C4-2B (cell line): ENCODE data around the gene EIF4A3.

ENCODE experiments used
- H3K27ac ChIP-seq: fragments of 450-650 bp; 2 replicates; pipeline ENCODE4 v1.5.1; 2017
- ZFX ChIP-seq: fragments of 450-650 bp; IDR thresholded peaks from 2 replicates; pipeline ENCODE4 v1.6.1; 2017
- TF ChIP-seq, protein P1 (sequence below): fragments of 450-650 bp; conservative IDR thresholded peaks from 2 replicates; pipeline ENCODE4 v1.5.1; 2017; ENCODE audit warnings: mild to moderate bottlenecking

EIF4A3 gene

GRCh38 chr17:80123791-80124190, 23.1 kb downstream of the EIF4A3 start:
- H3K27ac ChIP-seq: peak overlapping the region; percentile 26

DNA sequence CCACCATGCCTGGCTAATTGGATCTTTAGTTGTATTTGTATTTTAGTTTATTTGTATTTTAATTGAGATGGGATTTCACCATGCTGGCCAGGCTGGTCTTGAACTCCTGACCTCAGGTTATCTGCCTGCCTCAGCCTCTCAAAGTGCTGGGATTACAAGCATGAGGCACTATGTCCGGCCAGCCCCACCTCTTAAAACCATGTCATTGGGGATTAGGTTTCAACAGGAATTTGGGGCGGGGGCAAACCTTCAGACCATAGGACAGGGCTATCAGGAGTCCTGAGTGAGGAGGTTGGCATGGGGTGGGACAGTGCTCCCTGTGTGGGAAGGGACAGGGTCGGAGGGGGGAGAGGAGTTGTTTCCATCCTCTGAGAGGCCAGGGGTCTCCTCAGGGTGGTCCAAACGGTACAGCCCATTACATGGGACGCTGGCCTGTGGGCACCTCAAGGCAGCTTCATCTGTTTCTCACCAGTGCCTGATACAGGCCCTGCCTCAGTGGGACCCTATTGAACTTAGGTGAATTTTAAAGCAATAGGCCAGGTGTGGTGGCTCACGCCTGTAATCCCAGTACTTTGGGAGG, 23.9 kb downstream of the EIF4A3 start:
- no peak overlapping the region for H3K27ac ChIP-seq
- TF ChIP-seq ZFX: no peak
- TF ChIP-seq, protein P1, sequence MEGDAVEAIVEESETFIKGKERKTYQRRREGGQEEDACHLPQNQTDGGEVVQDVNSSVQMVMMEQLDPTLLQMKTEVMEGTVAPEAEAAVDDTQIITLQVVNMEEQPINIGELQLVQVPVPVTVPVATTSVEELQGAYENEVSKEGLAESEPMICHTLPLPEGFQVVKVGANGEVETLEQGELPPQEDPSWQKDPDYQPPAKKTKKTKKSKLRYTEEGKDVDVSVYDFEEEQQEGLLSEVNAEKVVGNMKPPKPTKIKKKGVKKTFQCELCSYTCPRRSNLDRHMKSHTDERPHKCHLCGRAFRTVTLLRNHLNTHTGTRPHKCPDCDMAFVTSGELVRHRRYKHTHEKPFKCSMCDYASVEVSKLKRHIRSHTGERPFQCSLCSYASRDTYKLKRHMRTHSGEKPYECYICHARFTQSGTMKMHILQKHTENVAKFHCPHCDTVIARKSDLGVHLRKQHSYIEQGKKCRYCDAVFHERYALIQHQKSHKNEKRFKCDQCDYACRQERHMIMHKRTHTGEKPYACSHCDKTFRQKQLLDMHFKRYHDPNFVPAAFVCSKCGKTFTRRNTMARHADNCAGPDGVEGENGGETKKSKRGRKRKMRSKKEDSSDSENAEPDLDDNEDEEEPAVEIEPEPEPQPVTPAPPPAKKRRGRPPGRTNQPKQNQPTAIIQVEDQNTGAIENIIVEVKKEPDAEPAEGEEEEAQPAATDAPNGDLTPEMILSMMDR: no peak

More at GRCh38 chr17:80123791-80124190, 23.1 kb downstream of the EIF4A3 start:
- no peak for TF ChIP-seq ZFX
- TF ChIP-seq, protein P1: no peak

DNA sequence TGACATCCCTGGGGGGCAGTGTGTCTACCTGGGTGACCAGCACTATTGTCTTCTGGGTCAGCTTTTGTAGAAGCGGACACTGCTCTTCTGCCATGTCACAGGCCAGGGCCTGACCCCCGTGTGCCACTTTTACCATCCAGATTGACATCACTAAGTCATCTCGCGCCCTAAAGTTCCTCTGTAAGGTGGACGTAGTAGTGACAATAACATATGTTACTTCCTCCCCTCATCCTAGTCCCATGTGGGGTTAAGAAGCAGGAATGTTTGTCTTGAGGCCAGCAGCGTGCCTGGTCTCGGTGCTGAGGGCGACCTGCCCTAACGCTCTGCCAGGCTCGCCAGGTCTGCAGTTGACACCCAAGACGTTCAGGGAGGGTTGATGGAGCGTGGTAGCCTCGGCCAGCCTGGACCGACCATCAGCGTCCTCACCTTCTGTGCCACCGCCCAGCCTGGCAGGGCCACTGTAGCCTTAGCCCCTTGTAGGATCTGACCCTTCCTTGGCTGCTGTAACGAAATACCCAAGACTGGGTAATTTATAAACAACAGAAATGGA, 24.8 kb downstream of the EIF4A3 start:
- H3K27ac ChIP-seq: no peak overlapping the region
- TF ChIP-seq ZFX: no peak
- TF ChIP-seq, protein P1: no peak

- H3K27ac ChIP-seq: no peak overlapping the region
- TF ChIP-seq, protein P1: no peak
Observed at GRCh38 chr17:80119839-80120238, 27.1 kb downstream of the EIF4A3 start.

GRCh38 chr17:80119271-80119791, 27.6 kb downstream of the EIF4A3 start:
- no peak for TF ChIP-seq ZFX
- H3K27ac ChIP-seq: no peak overlapping the region

- no peak for TF ChIP-seq ZFX
- TF ChIP-seq, protein P1: no peak
- H3K27ac ChIP-seq: no peak overlapping the region
Observed at GRCh38 chr17:80118601-80119270, 28.2 kb downstream of the EIF4A3 start.

GRCh38 chr17:80117491-80118401, 29.2 kb downstream of the EIF4A3 start:
- TF ChIP-seq, protein P1: no peak
- no peak for TF ChIP-seq ZFX
- H3K27ac ChIP-seq: no peak overlapping the region
